HG02798 (cell line): Measurements from ENCODE around the gene ELAVL3.
A peak's percentile ranks its signal among the peaks of the same experiment; 100 is the strongest.

Source experiments
- ATAC-seq: cut with Tn5 transposase; IDR thresholded peaks from one replicate; pipeline ENCODE4 v1.9.1; 2021; ENCODE audit warnings: mild to moderate bottlenecking; ENCODE audit not compliant: unreplicated experiment, poor library complexity

Gene ELAVL3

GRCh38 chr19:11480715-11481533, at the start of gene ELAVL3:
TSS of gene ELAVL3 (minus strand) at chr19:11481046. CDS start at chr19:11480608, 438 bp downstream.
- no peak for ATAC-seq

GRCh38 chr19:11530432-11530831, 49.6 kb upstream of the ELAVL3 start:
- ATAC-seq, result no peak

- ATAC-seq, result peak; percentile 97
Observed at GRCh38 chr19:11528551-11529341, 47.9 kb upstream of the ELAVL3 start, which contains the start of gene ECSIT. TSS of gene ECSIT (minus strand) at chr19:11529134. CDS start at chr19:11519170, 9,964 bp downstream.

- no peak for ATAC-seq
Observed at GRCh38 chr19:11519138-11519537, 38.3 kb upstream of the ELAVL3 start.

- ATAC-seq, result no peak
Observed at GRCh38 chr19:11513946-11514345, 33.1 kb upstream of the ELAVL3 start.

GRCh38 chr19:11510444-11510843, 29.6 kb upstream of the ELAVL3 start:
- no peak for ATAC-seq

- no peak for ATAC-seq
Observed at GRCh38 chr19:11507370-11508078, 26.7 kb upstream of the ELAVL3 start.

GRCh38 chr19:11506967-11507366, 26.1 kb upstream of the ELAVL3 start:
- no peak for ATAC-seq

- peak; percentile 30 for ATAC-seq
Observed at GRCh38 chr19:11506101-11506555, 25.3 kb upstream of the ELAVL3 start.

GRCh38 chr19:11505504-11506100, 24.8 kb upstream of the ELAVL3 start, which contains the start of gene ZNF653:
TSS of gene ZNF653 (minus strand) at chr19:11505839. CDS start at chr19:11505786, 53 bp downstream.
- ATAC-seq, result peak; percentile 59

- ATAC-seq, result peak; percentile 89
Observed at GRCh38 chr19:11505032-11505503, 24.2 kb upstream of the ELAVL3 start.

GRCh38 chr19:11504502-11505031, 23.7 kb upstream of the ELAVL3 start:
- no peak for ATAC-seq

GRCh38 chr19:11499890-11500420, 19.1 kb upstream of the ELAVL3 start:
- no peak for ATAC-seq

- no peak for ATAC-seq
Observed at GRCh38 chr19:11499220-11499726, 18.4 kb upstream of the ELAVL3 start.

GRCh38 chr19:11496391-11497163, 15.7 kb upstream of the ELAVL3 start:
- no peak for ATAC-seq

- ATAC-seq, result no peak
Observed at GRCh38 chr19:11495885-11496284, 15.0 kb upstream of the ELAVL3 start.

GRCh38 chr19:11495481-11495880, 14.6 kb upstream of the ELAVL3 start:
- ATAC-seq, result no peak

- ATAC-seq, result no peak
Observed at GRCh38 chr19:11494634-11495285, 13.9 kb upstream of the ELAVL3 start.
